AG10803 (cell line): ENCODE results near the gene DEPP1.

ENCODE experiments used
- DNase-seq: peaks from one replicate; pipeline ENCODE4 v3.0.0; 2010; ENCODE audit warnings: low read depth
- H3K4me3 ChIP-seq: 2 replicates; pipeline ENCODE4 v1.5.1; 2011; ENCODE audit warnings: mild to moderate bottlenecking, low read length, control low read depth
- TF ChIP-seq, protein P1 (sequence below): conservative IDR thresholded peaks from 2 replicates; pipeline ENCODE4 v1.5.1; 2011; ENCODE audit warnings: mild to moderate bottlenecking, low read length, control low read depth, inconsistent platforms

DEPP1 gene

GRCh38 chr10:44986670-44987069 is 8.1 kb upstream of the DEPP1 start:
- no peak overlapping the region for H3K4me3 ChIP-seq
- TF ChIP-seq, protein P1, sequence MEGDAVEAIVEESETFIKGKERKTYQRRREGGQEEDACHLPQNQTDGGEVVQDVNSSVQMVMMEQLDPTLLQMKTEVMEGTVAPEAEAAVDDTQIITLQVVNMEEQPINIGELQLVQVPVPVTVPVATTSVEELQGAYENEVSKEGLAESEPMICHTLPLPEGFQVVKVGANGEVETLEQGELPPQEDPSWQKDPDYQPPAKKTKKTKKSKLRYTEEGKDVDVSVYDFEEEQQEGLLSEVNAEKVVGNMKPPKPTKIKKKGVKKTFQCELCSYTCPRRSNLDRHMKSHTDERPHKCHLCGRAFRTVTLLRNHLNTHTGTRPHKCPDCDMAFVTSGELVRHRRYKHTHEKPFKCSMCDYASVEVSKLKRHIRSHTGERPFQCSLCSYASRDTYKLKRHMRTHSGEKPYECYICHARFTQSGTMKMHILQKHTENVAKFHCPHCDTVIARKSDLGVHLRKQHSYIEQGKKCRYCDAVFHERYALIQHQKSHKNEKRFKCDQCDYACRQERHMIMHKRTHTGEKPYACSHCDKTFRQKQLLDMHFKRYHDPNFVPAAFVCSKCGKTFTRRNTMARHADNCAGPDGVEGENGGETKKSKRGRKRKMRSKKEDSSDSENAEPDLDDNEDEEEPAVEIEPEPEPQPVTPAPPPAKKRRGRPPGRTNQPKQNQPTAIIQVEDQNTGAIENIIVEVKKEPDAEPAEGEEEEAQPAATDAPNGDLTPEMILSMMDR: no peak
- no peak for DNase-seq

- TF ChIP-seq, protein P1: no peak
- H3K4me3 ChIP-seq: no peak overlapping the region
- no peak for DNase-seq
These were observed 7.6 kb upstream of the DEPP1 start for GRCh38 chr10:44986179-44986578.

GRCh38 chr10:44985175-44985681 is 6.6 kb upstream of the DEPP1 start:
- no peak for DNase-seq
- no peak overlapping the region for H3K4me3 ChIP-seq
- TF ChIP-seq, protein P1: no peak

GRCh38 chr10:44984671-44985101 is 6.1 kb upstream of the DEPP1 start:
- DNase-seq: no peak
- H3K4me3 ChIP-seq: no peak overlapping the region
- TF ChIP-seq, protein P1: no peak

DNA sequence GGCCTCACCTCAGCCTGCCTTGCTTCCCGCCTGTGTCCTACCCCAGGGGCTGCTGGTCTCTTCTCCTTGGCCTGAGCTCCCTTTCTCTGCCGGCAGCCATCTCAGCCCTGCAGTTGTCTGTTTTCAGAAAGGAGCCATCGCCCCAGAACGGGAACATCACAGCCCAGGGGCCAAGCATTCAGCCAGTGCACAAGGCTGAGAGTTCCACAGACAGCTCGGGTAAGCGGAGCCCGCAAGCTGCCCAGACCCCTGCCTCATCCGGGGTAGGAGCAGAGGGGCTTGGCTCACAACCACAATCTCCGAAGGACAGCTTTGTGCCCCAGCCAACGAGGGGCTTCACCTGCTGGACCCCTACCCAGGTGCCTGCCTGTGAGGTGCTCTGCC is 5.3 kb upstream of the DEPP1 start:
- H3K4me3 ChIP-seq: no peak overlapping the region
- TF ChIP-seq, protein P1: no peak
- DNase-seq: no peak

DNA sequence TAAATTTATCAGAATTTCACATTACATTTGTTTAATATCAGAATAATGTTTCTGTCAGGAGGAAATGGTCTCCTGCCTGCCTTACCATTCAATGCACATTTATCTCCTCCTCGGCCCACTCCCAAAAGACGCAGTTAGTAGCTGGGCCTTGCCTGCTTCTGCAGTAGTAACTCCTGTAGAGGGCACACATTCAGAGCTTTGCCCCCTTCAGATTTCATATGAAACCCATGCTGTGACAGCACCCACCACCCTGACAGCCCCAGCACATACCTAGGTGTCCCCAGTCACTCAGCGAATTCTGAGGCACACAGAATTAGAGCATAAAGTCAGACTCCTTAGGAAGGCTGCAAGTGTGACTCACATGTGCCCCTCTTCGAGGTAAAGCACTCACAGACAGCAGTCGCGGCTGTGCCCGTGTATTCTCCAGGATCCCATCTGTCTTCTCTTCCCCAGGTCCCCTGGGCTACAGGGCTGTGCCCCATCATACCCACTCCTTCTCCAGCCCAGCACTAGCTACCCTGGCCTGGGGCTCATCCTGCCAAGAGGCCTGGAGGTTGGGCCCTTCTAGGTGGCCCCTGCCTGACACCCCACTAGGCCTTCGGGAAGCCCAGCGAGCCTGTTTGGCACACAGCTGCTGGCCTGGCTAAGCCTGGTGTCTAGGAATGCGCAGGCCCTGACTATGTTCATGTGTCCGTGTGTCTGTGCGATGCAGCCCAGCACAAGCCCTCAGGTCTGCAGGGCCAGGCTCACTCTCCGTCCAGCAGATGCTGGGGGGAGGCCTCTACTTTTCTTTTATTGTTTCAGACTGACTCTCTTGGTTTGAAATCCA is 4.7 kb upstream of the DEPP1 start:
- TF ChIP-seq, protein P1: no peak
- no peak for DNase-seq
- no peak overlapping the region for H3K4me3 ChIP-seq

- TF ChIP-seq, protein P1: no peak
- no peak for DNase-seq
- no peak overlapping the region for H3K4me3 ChIP-seq
These were observed 3.9 kb upstream of the DEPP1 start for GRCh38 chr10:44982496-44982895.
